PC-9 (cell line): ENCODE measurements around the gene PPP2CA.
"Not testable (repeated sequence)": the region's sequence is repeated elsewhere in the genome, so short reads cannot be mapped to it uniquely, and the experiment has no call there.

Experiments
- CTCF ChIP-seq: fragments of 200-600 bp; sonication (generic); conservative IDR thresholded peaks from 2 replicates; pipeline ENCODE4 v1.6.1; 2017; ENCODE audit warnings: mixed run types, antibody characterized with exemption, mild to moderate bottlenecking, moderate library complexity
- EZH2 ChIP-seq: fragments of 200-600 bp; sonication (generic); IDR thresholded peaks from 2 replicates; pipeline ENCODE4 v1.8.0; 2017; ENCODE audit warnings: antibody characterized with exemption, low read depth

GRCh38 chr5:134152173-134152832, 73.6 kb downstream of the PPP2CA start:
- not testable (repeated sequence) for TF ChIP-seq EZH2, CTCF
